ENCODE data around the gene MAFG.

MAFG gene

GRCh38 chr17:81916234-81917001, 11.1 kb downstream of the MAFG start:
- Histone ChIP-seq H3K4me1 (peaks cover 10% of the 10 kb centered on the region), H2AFZ (no peak overlapping the region), H3K9me3 (ENCODE audit: control insufficient read depth, low read length) (no peaks in the 10 kb centered on the region), H3K27ac (no peak overlapping the region), H3K27me3 (ENCODE audit: control insufficient read depth, insufficient read depth, low read length) (no peaks in the 10 kb centered on the region), H3K4me3 (ENCODE audit: low read depth, low read length) (peak overlapping the region; percentile 59), H3K79me2 (peaks cover 54% of the 10 kb centered on the region), H3K9ac (no peak overlapping the region), H3K36me3 (ENCODE audit: control insufficient read depth, insufficient read depth, low read length) (no peaks in the 10 kb centered on the region), H3K4me2 (ENCODE audit: low read length) (peak overlapping the region; percentile 78)
- no peak for TF ChIP-seq CTCF (IDR thresholded peaks at IDR 0.05)

- H2AFZ ChIP-seq: no peak overlapping the region
- H3K4me2 ChIP-seq (ENCODE audit: low read length): no peak overlapping the region
- no peak overlapping the region for H3K27ac ChIP-seq
- no peaks in the 10 kb centered on the region for H3K9me3 ChIP-seq (ENCODE audit: control insufficient read depth, low read length)
- H3K79me2 ChIP-seq: peaks cover 45% of the 10 kb centered on the region
- no peaks in the 10 kb centered on the region for H3K27me3 ChIP-seq (ENCODE audit: control insufficient read depth, insufficient read depth, low read length)
- H3K9ac ChIP-seq: no peak overlapping the region
- no peaks in the 10 kb centered on the region for H3K36me3 ChIP-seq (ENCODE audit: control insufficient read depth, insufficient read depth, low read length)
- H3K4me1 ChIP-seq: peaks cover 11% of the 10 kb centered on the region
- TF ChIP-seq CTCF (IDR thresholded peaks at IDR 0.05): no peak
- H3K4me3 ChIP-seq (ENCODE audit: low read depth, low read length): no peak overlapping the region
These were observed 12.2 kb downstream of the MAFG start for GRCh38 chr17:81915331-81915730.

- no peaks in the 10 kb centered on the region for H3K27me3 ChIP-seq (ENCODE audit: control insufficient read depth, insufficient read depth, low read length)
- no peak overlapping the region for H3K4me3 ChIP-seq (ENCODE audit: low read depth, low read length)
- no peaks in the 10 kb centered on the region for H3K9me3 ChIP-seq (ENCODE audit: control insufficient read depth, low read length)
- no peak for TF ChIP-seq CTCF (IDR thresholded peaks at IDR 0.05)
- no peak overlapping the region for H2AFZ ChIP-seq
- H3K4me2 ChIP-seq (ENCODE audit: low read length): no peak overlapping the region
- peaks cover 34% of the 10 kb centered on the region for H3K79me2 ChIP-seq
- H3K36me3 ChIP-seq (ENCODE audit: control insufficient read depth, insufficient read depth, low read length): no peaks in the 10 kb centered on the region
- H3K27ac ChIP-seq: no peak overlapping the region
- H3K4me1 ChIP-seq: peaks cover 14% of the 10 kb centered on the region
- H3K9ac ChIP-seq: no peak overlapping the region
These were observed 13.3 kb downstream of the MAFG start for GRCh38 chr17:81914103-81914850.

- H3K4me1 ChIP-seq: peaks cover 14% of the 10 kb centered on the region
- no peaks in the 10 kb centered on the region for H3K36me3 ChIP-seq (ENCODE audit: control insufficient read depth, insufficient read depth, low read length)
- H3K27me3 ChIP-seq (ENCODE audit: control insufficient read depth, insufficient read depth, low read length): no peaks in the 10 kb centered on the region
- H3K9ac ChIP-seq: no peak overlapping the region
- TF ChIP-seq CTCF (IDR thresholded peaks at IDR 0.05): no peak
- H3K4me3 ChIP-seq (ENCODE audit: low read depth, low read length): no peak overlapping the region
- H3K27ac ChIP-seq: no peak overlapping the region
- H3K9me3 ChIP-seq (ENCODE audit: control insufficient read depth, low read length): no peaks in the 10 kb centered on the region
- no peak overlapping the region for H2AFZ ChIP-seq
- H3K4me2 ChIP-seq (ENCODE audit: low read length): no peak overlapping the region
- peaks cover 27% of the 10 kb centered on the region for H3K79me2 ChIP-seq
These were observed 14.0 kb downstream of the MAFG start for GRCh38 chr17:81913394-81914102.
